ENCODE data around the gene SVOP. TPM values are rescaled to one million over a fixed set of nuclear protein-coding genes. Genes with fewer than 3 reads are reported as not detected.
A peak's percentile ranks its signal among the peaks of the same experiment; 100 is the strongest.

The SVOP gene
- total and polyA plus RNA-seq, 2 donors from 2014 or later = 0.04 TPM; not detected in 1

DNA sequence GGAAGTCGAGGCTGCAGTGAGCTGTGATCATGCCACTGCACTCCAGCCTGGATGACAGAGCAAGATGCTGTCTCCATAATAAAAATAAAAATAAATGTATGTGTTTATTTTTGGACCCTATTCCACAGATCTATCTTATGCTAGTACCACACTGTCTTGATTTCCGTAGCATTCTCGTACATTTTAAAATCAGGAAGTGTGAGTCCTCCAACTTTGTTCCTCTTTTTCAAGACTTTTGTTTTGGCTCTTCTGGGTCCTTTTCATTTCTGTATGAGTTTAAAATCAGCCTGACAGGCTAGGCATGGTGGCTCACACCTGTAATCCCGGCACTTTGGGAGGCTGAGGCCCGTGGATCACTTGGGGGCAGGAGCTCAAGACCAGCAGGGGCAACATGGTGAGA is 115.1 kb downstream of the SVOP start:
- DNase-seq = no peak
- no peak overlapping the region for H3K27ac ChIP-seq (ENCODE audit: low read depth in 2 of 2, low read length in 2 of 2)

DNA sequence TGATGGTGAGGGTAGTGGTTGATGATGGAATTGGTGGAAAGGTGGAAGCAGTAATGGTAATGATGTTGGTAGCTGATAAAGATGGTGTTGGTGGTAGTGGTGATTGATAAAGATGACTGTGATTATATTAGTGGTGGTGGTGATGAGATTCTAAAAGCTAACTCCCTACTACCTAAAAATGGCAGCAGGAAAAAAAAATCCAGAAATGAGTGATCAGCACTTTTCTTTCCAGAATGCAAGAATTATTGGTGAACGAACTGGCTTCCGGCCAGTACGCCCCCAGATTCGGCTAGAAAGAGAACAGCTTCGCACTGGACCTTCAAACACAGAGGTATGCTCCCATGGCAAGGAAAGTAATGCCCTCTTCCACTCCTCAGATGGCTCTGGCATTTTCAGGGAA is 121.7 kb downstream of the SVOP start:
- Histone ChIP-seq H3K27me3 (ENCODE audit: control insufficient read depth, insufficient read depth, low read length) (no peaks in the 10 kb centered on the region), H3K27ac (ENCODE audit: low read depth in 2 of 2, low read length in 2 of 2) (no peak overlapping the region), H3K9ac (ENCODE audit: low read length in 3 of 3) (no peak overlapping the region), H3K9me3 (ENCODE audit: control insufficient read depth in 2 of 3, insufficient read depth in 1 of 3, low read length in 3 of 3) (no peaks in the 10 kb centered on the region), H3K36me3 (ENCODE audit: control insufficient read depth in 2 of 3, insufficient read depth in 3 of 3, low read length in 3 of 3) (no peaks in the 10 kb centered on the region), H3K4me3 (ENCODE audit: low read length in 3 of 3) (no peak overlapping the region), H3K4me1 (ENCODE audit: control insufficient read depth in 2 of 3, insufficient read depth in 2 of 3, low read depth in 1 of 3, low read length in 3 of 3) (no peaks in the 10 kb centered on the region)
- intact Hi-C loops (cut with DNase I) = no loop called here
- FAIRE-seq = no peak
- TF ChIP-seq, protein P1, sequence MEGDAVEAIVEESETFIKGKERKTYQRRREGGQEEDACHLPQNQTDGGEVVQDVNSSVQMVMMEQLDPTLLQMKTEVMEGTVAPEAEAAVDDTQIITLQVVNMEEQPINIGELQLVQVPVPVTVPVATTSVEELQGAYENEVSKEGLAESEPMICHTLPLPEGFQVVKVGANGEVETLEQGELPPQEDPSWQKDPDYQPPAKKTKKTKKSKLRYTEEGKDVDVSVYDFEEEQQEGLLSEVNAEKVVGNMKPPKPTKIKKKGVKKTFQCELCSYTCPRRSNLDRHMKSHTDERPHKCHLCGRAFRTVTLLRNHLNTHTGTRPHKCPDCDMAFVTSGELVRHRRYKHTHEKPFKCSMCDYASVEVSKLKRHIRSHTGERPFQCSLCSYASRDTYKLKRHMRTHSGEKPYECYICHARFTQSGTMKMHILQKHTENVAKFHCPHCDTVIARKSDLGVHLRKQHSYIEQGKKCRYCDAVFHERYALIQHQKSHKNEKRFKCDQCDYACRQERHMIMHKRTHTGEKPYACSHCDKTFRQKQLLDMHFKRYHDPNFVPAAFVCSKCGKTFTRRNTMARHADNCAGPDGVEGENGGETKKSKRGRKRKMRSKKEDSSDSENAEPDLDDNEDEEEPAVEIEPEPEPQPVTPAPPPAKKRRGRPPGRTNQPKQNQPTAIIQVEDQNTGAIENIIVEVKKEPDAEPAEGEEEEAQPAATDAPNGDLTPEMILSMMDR (IDR thresholded peaks at IDR 0.05; ENCODE audit: borderline replicate concordance, extremely low read depth, insufficient read depth) = no peak
- DNase-seq = no peak

More for the DNA sequence above, 115.1 kb downstream of the SVOP start:
- FAIRE-seq = no peak
- H3K36me3 ChIP-seq (ENCODE audit: control insufficient read depth in 2 of 3, insufficient read depth in 3 of 3, low read length in 3 of 3) = no peaks in the 10 kb centered on the region
- H3K9ac ChIP-seq (ENCODE audit: low read length in 3 of 3) = no peak overlapping the region
- no peaks in the 10 kb centered on the region for H3K27me3 ChIP-seq (ENCODE audit: control insufficient read depth, insufficient read depth, low read length)
- no peak overlapping the region for H3K4me3 ChIP-seq (ENCODE audit: low read length in 3 of 3)
- TF ChIP-seq, protein P1 (IDR thresholded peaks at IDR 0.05; ENCODE audit: borderline replicate concordance, extremely low read depth, insufficient read depth) = no peak
- intact Hi-C loops (cut with DNase I) = no loop called here
- H3K9me3 ChIP-seq (ENCODE audit: control insufficient read depth in 2 of 3, insufficient read depth in 1 of 3, low read length in 3 of 3) = no peaks in the 10 kb centered on the region
- H3K4me1 ChIP-seq (ENCODE audit: control insufficient read depth in 2 of 3, insufficient read depth in 2 of 3, low read depth in 1 of 3, low read length in 3 of 3) = no peaks in the 10 kb centered on the region

- FAIRE-seq (no peak), DNase-seq (peak in 1 of 5 donors; percentile 32)
- no peak overlapping the region for H3K9ac ChIP-seq (ENCODE audit: low read length in 3 of 3)
- H3K36me3 ChIP-seq (ENCODE audit: control insufficient read depth in 2 of 3, insufficient read depth in 3 of 3, low read length in 3 of 3) = peaks cover 0 to 1% (median 0%) of the 10 kb centered on the region in 3 donors
- H3K27me3 ChIP-seq (ENCODE audit: control insufficient read depth, insufficient read depth, low read length) = no peaks in the 10 kb centered on the region
- no peaks in the 10 kb centered on the region for H3K9me3 ChIP-seq (ENCODE audit: control insufficient read depth in 2 of 3, insufficient read depth in 1 of 3, low read length in 3 of 3)
- intact Hi-C loops (cut with DNase I) = no loop called here
- no peak overlapping the region for H3K4me3 ChIP-seq (ENCODE audit: low read length in 3 of 3)
- no peaks in the 10 kb centered on the region for H3K4me1 ChIP-seq (ENCODE audit: control insufficient read depth in 2 of 3, insufficient read depth in 2 of 3, low read depth in 1 of 3, low read length in 3 of 3)
- H3K27ac ChIP-seq (ENCODE audit: low read depth in 2 of 2, low read length in 2 of 2) = no peak overlapping the region
- TF ChIP-seq, protein P1 (IDR thresholded peaks at IDR 0.05; ENCODE audit: borderline replicate concordance, extremely low read depth, insufficient read depth) = no peak
These were observed 124.1 kb downstream of the SVOP start for GRCh38 chr12:108896817-108897216.

DNA sequence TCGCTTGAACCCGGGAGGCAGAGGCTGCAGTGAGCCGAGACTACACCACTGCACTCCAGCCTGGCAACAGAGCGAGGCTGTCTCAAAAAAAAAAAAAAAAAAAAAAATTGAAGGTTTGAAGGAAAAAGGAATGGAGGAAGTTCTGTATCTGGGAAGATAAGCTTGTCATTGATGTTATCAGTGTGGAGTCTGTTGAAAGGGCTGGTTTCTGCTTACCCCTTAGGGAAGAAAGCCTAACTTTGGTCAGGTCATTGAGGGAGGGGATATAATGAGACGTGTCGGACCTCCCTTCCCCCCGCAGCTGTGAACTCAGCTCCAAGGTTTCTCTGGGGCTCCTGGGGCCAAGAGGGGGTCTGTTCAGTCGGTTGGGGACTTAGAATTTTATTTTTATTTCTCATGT is 124.5 kb downstream of the SVOP start:
- FAIRE-seq (no peak), DNase-seq (no peak)
- no peak overlapping the region for H3K4me3 ChIP-seq (ENCODE audit: low read length in 3 of 3)
- H3K27ac ChIP-seq (ENCODE audit: low read depth in 2 of 2, low read length in 2 of 2) = no peak overlapping the region
- intact Hi-C loops (cut with DNase I) = no loop called here
- TF ChIP-seq, protein P1 (IDR thresholded peaks at IDR 0.05; ENCODE audit: borderline replicate concordance, extremely low read depth, insufficient read depth) = no peak
- H3K9ac ChIP-seq (ENCODE audit: low read length in 3 of 3) = no peak overlapping the region
- H3K9me3 ChIP-seq (ENCODE audit: control insufficient read depth in 2 of 3, insufficient read depth in 1 of 3, low read length in 3 of 3) = no peaks in the 10 kb centered on the region
- H3K4me1 ChIP-seq (ENCODE audit: control insufficient read depth in 2 of 3, insufficient read depth in 2 of 3, low read depth in 1 of 3, low read length in 3 of 3) = no peaks in the 10 kb centered on the region
- peaks cover 0 to 6% (median 0%) of the 10 kb centered on the region in 3 donors for H3K36me3 ChIP-seq (ENCODE audit: control insufficient read depth in 2 of 3, insufficient read depth in 3 of 3, low read length in 3 of 3)
- no peaks in the 10 kb centered on the region for H3K27me3 ChIP-seq (ENCODE audit: control insufficient read depth, insufficient read depth, low read length)

Data from kidney (tissue), 14 donors.